HUES64 (cell line): ENCODE results near the gene LAMA1.
A peak's percentile ranks its signal among the peaks of the same experiment; 100 is the strongest.

ENCODE experiments used
- H3K27ac ChIP-seq: 2 replicates; pipeline ENCODE4 v1.7.0; 2013; ENCODE audit warnings: low read depth, low read length, inconsistent platforms
- H3K27me3 ChIP-seq: 2 replicates; pipeline ENCODE4 v1.6.1; 2013; ENCODE audit warnings: mild to moderate bottlenecking, low read length; ENCODE audit not compliant: insufficient read depth
- H3K36me3 ChIP-seq: 2 replicates; pipeline ENCODE4 v1.6.1; 2013; ENCODE audit warnings: mild to moderate bottlenecking, low read length; ENCODE audit not compliant: insufficient read depth
- H3K4me1 ChIP-seq: 2 replicates; pipeline ENCODE4 v1.6.1; 2013; ENCODE audit warnings: mild to moderate bottlenecking, low read length, moderate library complexity; ENCODE audit not compliant: insufficient read depth
- H3K4me3 ChIP-seq: 2 replicates; pipeline ENCODE4 v1.5.1; 2013; ENCODE audit warnings: mild to moderate bottlenecking, low read length, moderate library complexity
- H3K9ac ChIP-seq: 2 replicates; pipeline ENCODE4 v1.6.1; 2013; ENCODE audit warnings: mild to moderate bottlenecking, low read depth, low read length
- H3K9me3 ChIP-seq: 2 replicates; pipeline ENCODE4 v1.6.1; 2013; ENCODE audit warnings: low read depth, low read length; ENCODE audit not compliant: insufficient read depth
- WGBS: fragments of 150-250, 120-280 bp; methylation state at CpG from one replicate; pipeline ENCODE4 v1.1.7; 2013; ENCODE audit warnings: missing lambda C conversion rate; 5-methylcytosine and 5-hydroxymethylcytosine counted together

Gene LAMA1

GRCh38 chr18:7070466-7070865, 47.1 kb downstream of the LAMA1 start:
- Histone ChIP-seq H3K4me1 (0 out of 2 replicates have a peak, but pooled peaks cover 8% of the 10 kb centered on the region), H3K27me3 (no peaks in the 10 kb centered on the region), H3K4me3 (no peak overlapping the region), H3K9ac (no peak overlapping the region), H3K9me3 (no peaks in the 10 kb centered on the region), H3K27ac (no peak overlapping the region; the same call in 1 of the 2 replicates), H3K36me3 (peaks cover 8% of the 10 kb centered on the region; the same call in 1 of the 2 replicates)
- no CpG with 5 or more reads among the region's 2 CpGs for WGBS

- H3K9me3 ChIP-seq: no peaks in the 10 kb centered on the region
- peaks cover 8% of the 10 kb centered on the region; the same call in 1 of the 2 replicates for H3K36me3 ChIP-seq
- peaks cover 8% of the 10 kb centered on the region; the same call in 1 of the 2 replicates for H3K4me1 ChIP-seq
- H3K4me3 ChIP-seq: no peak overlapping the region
- H3K9ac ChIP-seq: no peak overlapping the region
- 0 out of 2 replicates have a peak overlapping the region, but pooled peaks have one; percentile 24 for H3K27ac ChIP-seq
- no peaks in the 10 kb centered on the region for H3K27me3 ChIP-seq
- WGBS: 87% methylated on average over 8 of the region's 9 CpGs
Observed at GRCh38 chr18:7068871-7069590, 48.6 kb downstream of the LAMA1 start.

GRCh38 chr18:7066965-7067555, 50.5 kb downstream of the LAMA1 start:
- Histone ChIP-seq H3K4me1 (peaks cover 8% of the 10 kb centered on the region; the same call in 1 of the 2 replicates), H3K9ac (no peak overlapping the region), H3K4me3 (no peak overlapping the region), H3K27ac (no peak overlapping the region), H3K27me3 (no peaks in the 10 kb centered on the region), H3K9me3 (no peaks in the 10 kb centered on the region), H3K36me3 (0 out of 2 replicates have a peak, but pooled peaks cover 6% of the 10 kb centered on the region)
- whole genome bisulfite sequencing: 97% methylated on average over 4 of the region's 4 CpGs

GRCh38 chr18:7065736-7066135, 51.9 kb downstream of the LAMA1 start:
- WGBS: 94% methylated on average over 5 of the region's 5 CpGs
- Histone ChIP-seq H3K27me3 (no peaks in the 10 kb centered on the region), H3K9ac (no peak overlapping the region), H3K36me3 (0 out of 2 replicates have a peak, but pooled peaks cover 4% of the 10 kb centered on the region), H3K9me3 (no peaks in the 10 kb centered on the region), H3K27ac (no peak overlapping the region), H3K4me1 (peaks cover 8% of the 10 kb centered on the region; the same call in 1 of the 2 replicates), H3K4me3 (no peak overlapping the region)

- Histone ChIP-seq H3K4me1 (no peaks in the 10 kb centered on the region; the same call in 1 of the 2 replicates), H3K36me3 (0 out of 2 replicates have a peak, but pooled peaks cover 4% of the 10 kb centered on the region), H3K27me3 (no peaks in the 10 kb centered on the region), H3K9ac (no peak overlapping the region), H3K27ac (no peak overlapping the region), H3K9me3 (no peaks in the 10 kb centered on the region), H3K4me3 (no peak overlapping the region)
- 90% methylated on average over 3 of the region's 3 CpGs for WGBS
Observed at GRCh38 chr18:7064346-7064745, 53.3 kb downstream of the LAMA1 start.

- H3K4me1 ChIP-seq: no peaks in the 10 kb centered on the region; the same call in 1 of the 2 replicates
- no peak overlapping the region for H3K27ac ChIP-seq
- H3K9ac ChIP-seq: no peak overlapping the region
- H3K4me3 ChIP-seq: no peak overlapping the region
- H3K9me3 ChIP-seq: no peaks in the 10 kb centered on the region
- H3K27me3 ChIP-seq: no peaks in the 10 kb centered on the region
- 88% methylated on average over 4 of the region's 5 CpGs for WGBS
- 0 out of 2 replicates have a peak, but pooled peaks cover 4% of the 10 kb centered on the region for H3K36me3 ChIP-seq
Observed at GRCh38 chr18:7062811-7063210, 54.8 kb downstream of the LAMA1 start.

- H3K4me3 ChIP-seq: no peak overlapping the region
- H3K27me3 ChIP-seq: no peaks in the 10 kb centered on the region
- H3K27ac ChIP-seq: no peak overlapping the region
- no peaks in the 10 kb centered on the region for H3K9me3 ChIP-seq
- no peak overlapping the region for H3K9ac ChIP-seq
- H3K4me1 ChIP-seq: no peaks in the 10 kb centered on the region; the same call in 1 of the 2 replicates
- 0 out of 2 replicates have a peak, but pooled peaks cover 4% of the 10 kb centered on the region for H3K36me3 ChIP-seq
- WGBS: 95% methylated on average over 9 of the region's 9 CpGs
Observed at GRCh38 chr18:7062236-7062635, 55.4 kb downstream of the LAMA1 start.

GRCh38 chr18:7059276-7059675, 58.3 kb downstream of the LAMA1 start:
- Histone ChIP-seq H3K4me3 (no peak overlapping the region), H3K27ac (no peak overlapping the region), H3K9ac (no peak overlapping the region), H3K27me3 (no peaks in the 10 kb centered on the region), H3K36me3 (no peaks in the 10 kb centered on the region), H3K9me3 (no peaks in the 10 kb centered on the region), H3K4me1 (no peaks in the 10 kb centered on the region; the same call in 1 of the 2 replicates)
- 89% methylated on average over 2 of the region's 2 CpGs for WGBS

GRCh38 chr18:7056026-7056425, 61.6 kb downstream of the LAMA1 start:
- no peaks in the 10 kb centered on the region for H3K4me1 ChIP-seq
- H3K9me3 ChIP-seq: no peaks in the 10 kb centered on the region
- WGBS: 96% methylated on average over 4 of the region's 6 CpGs
- H3K36me3 ChIP-seq: no peaks in the 10 kb centered on the region
- H3K4me3 ChIP-seq: no peak overlapping the region
- H3K27ac ChIP-seq: no peak overlapping the region
- H3K27me3 ChIP-seq: no peaks in the 10 kb centered on the region
- H3K9ac ChIP-seq: no peak overlapping the region

GRCh38 chr18:7049951-7050350, 67.6 kb downstream of the LAMA1 start:
- WGBS: 95% methylated on average over 5 of the region's 5 CpGs
- no peaks in the 10 kb centered on the region for H3K4me1 ChIP-seq
- H3K27ac ChIP-seq: no peak overlapping the region
- H3K4me3 ChIP-seq: no peak overlapping the region
- no peak overlapping the region for H3K9ac ChIP-seq
- H3K9me3 ChIP-seq: no peaks in the 10 kb centered on the region
- no peaks in the 10 kb centered on the region for H3K27me3 ChIP-seq
- H3K36me3 ChIP-seq: peaks cover 38% of the 10 kb centered on the region

- H3K9me3 ChIP-seq: no peaks in the 10 kb centered on the region
- no peaks in the 10 kb centered on the region for H3K27me3 ChIP-seq
- no peak overlapping the region for H3K4me3 ChIP-seq
- H3K36me3 ChIP-seq: peaks cover 54% of the 10 kb centered on the region
- no peak overlapping the region for H3K27ac ChIP-seq
- no peak overlapping the region for H3K9ac ChIP-seq
- WGBS: 95% methylated on average over 5 of the region's 7 CpGs
- no peaks in the 10 kb centered on the region for H3K4me1 ChIP-seq
Observed at GRCh38 chr18:7048081-7048480, 69.5 kb downstream of the LAMA1 start.
